GM10248 (cell line): ENCODE results near the gene LRRC30.

Experiments
- CTCF ChIA-PET: fragments of 300-600 bp; sonication (Branson Sonifier 250); formaldehyde crosslinking; extraction: SDS; loops from one replicate; lab custom pipeline; 2021; ENCODE audit warnings: antibody characterized with exemption; lab: Yijun Ruan, JAX
- POLR2A ChIA-PET: fragments of 350-650 bp; sonication (Branson Sonifier 250); formaldehyde crosslinking; extraction: SDS; loops from one replicate; lab custom pipeline; 2020; ENCODE audit warnings: antibody characterized with exemption; lab: Yijun Ruan, JAX
- DNase-seq: peaks from one replicate; pipeline ENCODE4 v3.0.0; 2012; ENCODE audit errors: extremely low spot score
- TF ChIP-seq, protein P1 (sequence below): IDR thresholded peaks from 2 replicates; pipeline ENCODE4 v1.5.1; 2012; ENCODE audit warnings: mild to moderate bottlenecking, low read depth; ENCODE audit errors: extremely low read depth, missing control alignments, control extremely low read depth

LRRC30 gene

DNA sequence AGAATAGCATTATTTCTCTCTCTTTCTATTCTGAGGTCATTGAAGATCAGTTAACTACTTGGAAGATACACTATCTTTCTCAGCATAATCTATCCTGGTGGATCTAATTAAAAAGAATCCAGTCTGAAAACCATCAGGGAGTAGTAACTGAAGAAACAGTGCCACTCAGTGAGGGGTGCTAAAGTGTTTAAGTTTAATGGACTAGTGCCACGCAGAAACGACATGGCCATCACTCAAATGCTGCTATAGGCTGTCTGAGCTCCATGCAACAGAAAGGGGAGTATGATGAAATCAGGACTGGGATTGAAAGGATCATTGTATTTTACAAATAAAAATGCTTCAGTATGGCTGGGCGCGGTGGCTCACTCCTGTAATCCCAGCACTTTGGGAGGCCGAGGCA lies 23.3 kb downstream of the LRRC30 start:
- CTCF ChIA-PET: no interaction called here
- DNase-seq: no peak
- POLR2A ChIA-PET: no interaction called here
- TF ChIP-seq, protein P1, sequence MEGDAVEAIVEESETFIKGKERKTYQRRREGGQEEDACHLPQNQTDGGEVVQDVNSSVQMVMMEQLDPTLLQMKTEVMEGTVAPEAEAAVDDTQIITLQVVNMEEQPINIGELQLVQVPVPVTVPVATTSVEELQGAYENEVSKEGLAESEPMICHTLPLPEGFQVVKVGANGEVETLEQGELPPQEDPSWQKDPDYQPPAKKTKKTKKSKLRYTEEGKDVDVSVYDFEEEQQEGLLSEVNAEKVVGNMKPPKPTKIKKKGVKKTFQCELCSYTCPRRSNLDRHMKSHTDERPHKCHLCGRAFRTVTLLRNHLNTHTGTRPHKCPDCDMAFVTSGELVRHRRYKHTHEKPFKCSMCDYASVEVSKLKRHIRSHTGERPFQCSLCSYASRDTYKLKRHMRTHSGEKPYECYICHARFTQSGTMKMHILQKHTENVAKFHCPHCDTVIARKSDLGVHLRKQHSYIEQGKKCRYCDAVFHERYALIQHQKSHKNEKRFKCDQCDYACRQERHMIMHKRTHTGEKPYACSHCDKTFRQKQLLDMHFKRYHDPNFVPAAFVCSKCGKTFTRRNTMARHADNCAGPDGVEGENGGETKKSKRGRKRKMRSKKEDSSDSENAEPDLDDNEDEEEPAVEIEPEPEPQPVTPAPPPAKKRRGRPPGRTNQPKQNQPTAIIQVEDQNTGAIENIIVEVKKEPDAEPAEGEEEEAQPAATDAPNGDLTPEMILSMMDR: no peak

DNA sequence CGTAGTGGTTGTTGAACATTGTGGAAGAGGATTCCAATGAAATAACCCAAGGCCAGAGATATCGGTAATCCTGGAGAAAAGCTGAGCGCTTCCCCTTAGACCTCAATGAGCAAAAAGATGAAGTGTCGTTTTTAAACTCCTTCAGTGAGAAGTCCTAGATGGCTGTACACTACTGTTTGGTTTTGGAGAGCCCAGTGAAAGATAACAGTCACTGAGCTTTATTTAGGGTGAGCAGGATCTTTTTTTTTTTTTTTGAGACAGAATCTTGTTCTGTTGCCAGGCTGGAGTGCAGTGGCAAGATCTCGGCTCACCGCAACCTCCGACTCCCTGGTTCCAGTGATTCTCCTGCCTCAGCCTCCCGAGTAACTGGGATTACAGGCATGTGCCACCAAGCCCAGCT lies 24.2 kb downstream of the LRRC30 start:
- TF ChIP-seq, protein P1: no peak
- ChIA-PET CTCF (no interaction called here), POLR2A (no interaction called here)
- DNase-seq: no peak

DNA sequence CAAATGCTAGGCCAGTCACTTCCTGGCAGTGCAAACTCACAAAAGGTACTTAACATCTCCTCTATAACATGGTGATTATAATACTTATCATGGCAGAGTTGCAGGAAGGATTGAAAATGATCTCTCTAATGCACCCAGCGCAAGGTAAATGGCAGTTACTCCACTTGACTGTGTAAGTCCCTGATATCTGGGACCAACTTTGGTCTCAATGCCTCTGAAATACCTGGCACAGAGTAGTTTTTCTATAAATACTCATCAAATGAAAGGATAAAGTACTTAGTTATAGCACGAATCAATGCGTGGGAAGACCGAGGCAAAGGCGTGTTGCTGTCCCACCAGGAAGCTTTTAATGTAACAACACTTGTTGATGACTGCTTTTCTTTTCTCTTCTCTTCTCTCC lies 24.8 kb downstream of the LRRC30 start:
- no peak for DNase-seq
- POLR2A ChIA-PET: no interaction called here
- TF ChIP-seq, protein P1: no peak
- CTCF ChIA-PET: no interaction called here

DNA sequence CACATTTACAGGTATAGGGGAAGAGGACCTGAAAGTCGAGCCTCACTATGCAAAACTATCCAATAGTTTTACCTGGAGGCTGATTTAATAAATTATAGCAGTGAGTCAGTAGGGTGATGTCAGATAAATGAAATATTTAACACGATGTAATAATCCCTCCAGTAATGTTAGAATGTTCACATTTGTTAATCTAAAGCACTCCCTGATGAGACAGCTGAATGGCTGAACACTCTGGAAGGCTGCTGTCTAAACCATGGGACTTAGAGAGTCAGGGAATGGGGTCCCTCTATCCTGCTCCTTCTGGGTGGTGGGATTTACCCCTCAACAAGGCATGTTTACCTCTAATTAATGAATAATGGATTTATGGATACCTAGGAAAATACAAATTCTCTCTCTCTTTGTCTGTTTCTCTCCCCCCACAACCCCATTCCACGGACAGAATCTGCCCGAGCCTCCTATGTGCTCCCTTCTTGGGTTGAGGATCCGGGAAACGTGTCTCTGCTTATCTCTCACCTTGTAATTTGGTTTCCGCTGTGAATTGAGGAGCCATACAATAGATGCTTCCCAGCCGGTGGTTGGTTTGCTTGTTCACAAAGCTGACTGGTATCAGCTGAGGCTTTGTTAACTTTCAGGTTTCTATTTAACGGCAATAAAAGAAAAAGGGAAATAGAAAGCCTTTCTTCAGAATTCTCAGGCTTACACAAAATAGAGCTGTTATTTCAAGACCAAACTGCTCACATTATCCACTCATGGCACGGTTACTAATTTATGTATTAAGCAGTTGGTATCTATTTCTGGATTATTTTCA lies 25.9 kb downstream of the LRRC30 start:
- no peak for DNase-seq
- ChIA-PET POLR2A (no interaction called here), CTCF (no interaction called here)
- TF ChIP-seq, protein P1: no peak

DNA sequence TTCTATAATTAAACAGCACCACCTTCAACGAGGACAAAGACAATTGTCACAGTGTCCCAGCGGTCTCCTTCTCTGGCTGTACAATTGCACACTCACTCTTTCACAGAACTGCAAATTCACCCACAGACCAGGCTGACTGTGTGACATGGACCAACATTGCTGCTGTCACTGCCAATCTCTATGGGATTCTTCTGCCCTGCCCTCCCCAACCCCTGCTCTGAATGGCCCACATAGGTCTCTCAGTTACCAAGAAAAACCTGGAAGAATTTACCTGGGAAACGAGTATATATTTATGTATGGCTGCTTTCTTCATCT lies 26.5 kb downstream of the LRRC30 start:
- DNase-seq: no peak
- TF ChIP-seq, protein P1: no peak
- ChIA-PET CTCF (no interaction called here), POLR2A (no interaction called here)

DNA sequence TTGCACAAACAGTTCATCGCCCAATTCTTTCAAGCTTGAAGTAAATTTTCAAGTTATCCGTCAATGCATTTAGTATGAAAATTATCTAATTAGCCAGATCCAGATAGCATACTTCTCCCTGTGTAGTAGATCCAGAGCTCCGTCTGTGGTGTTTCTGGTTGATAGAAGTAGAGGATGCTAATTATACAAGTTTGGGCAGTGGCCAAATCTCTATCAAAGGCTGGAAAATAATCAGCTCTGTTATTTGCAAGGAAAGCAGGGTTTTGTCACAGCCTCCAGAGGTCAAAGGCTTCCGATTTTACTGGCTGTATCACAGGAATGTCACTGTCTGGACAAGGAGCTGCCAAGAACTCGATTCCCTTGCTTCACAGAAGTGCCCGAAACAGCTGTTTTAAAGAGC lies 28.6 kb downstream of the LRRC30 start:
- no peak for DNase-seq
- ChIA-PET POLR2A (no interaction called here), CTCF (no interaction called here)
- TF ChIP-seq, protein P1: no peak
